Prostate gland (tissue), 2 donors: Measurements from ENCODE around the gene SERTAD4.

Source experiments
- CTCF ChIP-seq, 4 experiments: fragments of 200-600 bp in 2 of 4; fragments of 450-650 bp in 2 of 4; sonication (generic) in 2 of 4; IDR thresholded peaks; 1 replicate in 3 of 4; 2 replicates in 1 of 4; pipeline ENCODE4 v1.5.1; 2016 to 2019; ENCODE audit warnings: antibody characterized with exemption in 4 of 4, mild to moderate bottlenecking in 2 of 4, moderate library complexity in 2 of 4
- POLR2A ChIP-seq: fragments of 450-650 bp; IDR thresholded peaks from one replicate; pipeline ENCODE4 v1.6.1; 2016; ENCODE audit warnings: antibody characterized with exemption, mild to moderate bottlenecking
- POLR2AphosphoS5 ChIP-seq: sonication (generic); formaldehyde crosslinking; IDR thresholded peaks from one replicate; pipeline ENCODE4 v1.6.1; 2017; ENCODE audit warnings: antibody characterized with exemption

- TF ChIP-seq CTCF (IDR thresholded peaks at IDR 0.05) (no peak), POLR2A (no peak), POLR2AphosphoS5 (no peak)
Measured at GRCh38 chr1:210237981-210238380, 5.4 kb downstream of the SERTAD4 start.
